Adrenal gland (tissue), 5 donors: ENCODE results near the gene ANKRD11.

Experiments
- POLR2A ChIP-seq, 2 donors: fragments of 450-650 bp; IDR thresholded peaks; one replicate each; pipeline ENCODE4 v1.6.1; 2017; ENCODE audit warnings: antibody characterized with exemption in 2 of 2, mild to moderate bottlenecking in 2 of 2, moderate library complexity in 1 of 2
- TF ChIP-seq, protein P1 (sequence below), 6 experiments: fragments of 450-650 bp in 4 of 6; fragments of 200-600 bp in 2 of 6; sonication (generic) in 1 of 6; IDR thresholded peaks; 1 replicate in 5 of 6; 2 replicates in 1 of 6; pipeline versions ENCODE4 v1.5.1 to v1.8.0; 2016 to 2021; ENCODE audit warnings: antibody characterized with exemption in 6 of 6, mild to moderate bottlenecking in 2 of 6, moderate library complexity in 1 of 6
- donor health status: DM: no; HTN: no; CAD: no.

DNA sequence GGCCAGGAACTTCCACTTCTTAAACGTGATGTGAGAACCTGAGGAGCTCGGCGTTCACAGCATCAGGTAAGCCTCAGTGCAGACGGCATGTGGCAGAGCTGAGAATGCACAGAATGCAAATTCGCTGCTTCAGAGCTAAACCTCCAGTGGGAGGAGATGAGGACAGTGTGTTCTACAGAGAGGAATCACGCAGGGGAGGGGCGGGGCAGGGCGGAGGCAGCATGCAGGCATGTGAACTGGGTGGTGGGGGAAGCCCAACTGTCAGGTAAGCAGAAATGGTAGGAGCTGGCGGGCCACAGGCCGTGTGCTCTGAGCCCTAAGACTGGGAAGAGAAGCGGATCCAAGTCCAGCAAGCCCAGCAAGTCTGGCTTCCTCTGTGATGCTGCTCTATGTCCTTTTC, 178.2 kb downstream of the ANKRD11 start:
- TF ChIP-seq, protein P1, sequence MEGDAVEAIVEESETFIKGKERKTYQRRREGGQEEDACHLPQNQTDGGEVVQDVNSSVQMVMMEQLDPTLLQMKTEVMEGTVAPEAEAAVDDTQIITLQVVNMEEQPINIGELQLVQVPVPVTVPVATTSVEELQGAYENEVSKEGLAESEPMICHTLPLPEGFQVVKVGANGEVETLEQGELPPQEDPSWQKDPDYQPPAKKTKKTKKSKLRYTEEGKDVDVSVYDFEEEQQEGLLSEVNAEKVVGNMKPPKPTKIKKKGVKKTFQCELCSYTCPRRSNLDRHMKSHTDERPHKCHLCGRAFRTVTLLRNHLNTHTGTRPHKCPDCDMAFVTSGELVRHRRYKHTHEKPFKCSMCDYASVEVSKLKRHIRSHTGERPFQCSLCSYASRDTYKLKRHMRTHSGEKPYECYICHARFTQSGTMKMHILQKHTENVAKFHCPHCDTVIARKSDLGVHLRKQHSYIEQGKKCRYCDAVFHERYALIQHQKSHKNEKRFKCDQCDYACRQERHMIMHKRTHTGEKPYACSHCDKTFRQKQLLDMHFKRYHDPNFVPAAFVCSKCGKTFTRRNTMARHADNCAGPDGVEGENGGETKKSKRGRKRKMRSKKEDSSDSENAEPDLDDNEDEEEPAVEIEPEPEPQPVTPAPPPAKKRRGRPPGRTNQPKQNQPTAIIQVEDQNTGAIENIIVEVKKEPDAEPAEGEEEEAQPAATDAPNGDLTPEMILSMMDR (IDR thresholded peaks at IDR 0.05): no peak
- no peak for TF ChIP-seq POLR2A (IDR thresholded peaks at IDR 0.05)
